Effector memory CD4-positive, alpha-beta T cell (primary cell): Measurements from ENCODE around the gene CPNE5.

Source experiments
- DNase-seq, 3 donors: peaks; one replicate each; pipeline ENCODE4 v3.0.0-alpha.2; 2020
- H3K27ac ChIP-seq: 2 replicates; pipeline ENCODE4 v1.7.0; 2013; ENCODE audit warnings: mild to moderate bottlenecking, low read length, moderate library complexity; ENCODE audit not compliant: insufficient read depth, poor library complexity, severe bottlenecking
- H3K27me3 ChIP-seq: replicated peaks from 2 replicates; pipeline ENCODE4 v1.7.0; 2013; ENCODE audit warnings: mild to moderate bottlenecking, low read length; ENCODE audit not compliant: insufficient read depth, control insufficient read depth, poor library complexity, severe bottlenecking
- H3K36me3 ChIP-seq: 2 replicates; pipeline ENCODE4 v1.7.0; 2013; ENCODE audit warnings: mild to moderate bottlenecking, low read length, moderate library complexity; ENCODE audit not compliant: control insufficient read depth, insufficient read depth
- H3K4me1 ChIP-seq: 2 replicates; pipeline ENCODE4 v1.7.0; 2013; ENCODE audit warnings: low read length, mild to moderate bottlenecking; ENCODE audit not compliant: control insufficient read depth, insufficient read depth, poor library complexity, severe bottlenecking
- H3K4me3 ChIP-seq: 2 replicates; pipeline ENCODE4 v1.7.0; 2013; ENCODE audit warnings: low read length, low read depth, mild to moderate bottlenecking; ENCODE audit not compliant: insufficient read depth, poor library complexity, severe bottlenecking
- H3K9me3 ChIP-seq: 2 replicates; pipeline ENCODE4 v1.7.0; 2013; ENCODE audit warnings: mild to moderate bottlenecking, low read length, moderate library complexity; ENCODE audit not compliant: control insufficient read depth

The CPNE5 gene

GRCh38 chr6:36825452-36825851 is 13.8 kb downstream of the CPNE5 start:
- no peak overlapping the region for H3K27ac ChIP-seq
- H3K4me1 ChIP-seq = no peaks in the 10 kb centered on the region

GRCh38 chr6:36824253-36824652 is 15.0 kb downstream of the CPNE5 start:
- Histone ChIP-seq H3K27ac (no peak overlapping the region), H3K4me3 (no peak overlapping the region), H3K4me1 (no peaks in the 10 kb centered on the region), H3K36me3 (no peaks in the 10 kb centered on the region), H3K9me3 (no peaks in the 10 kb centered on the region), H3K27me3 (no peaks in the 10 kb centered on the region)
- DNase-seq = no peak

More at GRCh38 chr6:36825452-36825851, 13.8 kb downstream of the CPNE5 start:
- Histone ChIP-seq H3K4me3 (no peak overlapping the region), H3K27me3 (no peaks in the 10 kb centered on the region), H3K9me3 (no peaks in the 10 kb centered on the region), H3K36me3 (no peaks in the 10 kb centered on the region)
- DNase-seq = no peak

- Histone ChIP-seq H3K27me3 (no peaks in the 10 kb centered on the region), H3K9me3 (no peaks in the 10 kb centered on the region), H3K4me3 (no peak overlapping the region), H3K4me1 (no peaks in the 10 kb centered on the region), H3K36me3 (no peaks in the 10 kb centered on the region), H3K27ac (no peak overlapping the region)
- no peak for DNase-seq
Observed at GRCh38 chr6:36823421-36824096, 15.7 kb downstream of the CPNE5 start.

- H3K4me1 ChIP-seq = no peaks in the 10 kb centered on the region
- no peak for DNase-seq
Observed at GRCh38 chr6:36822506-36823269, 16.6 kb downstream of the CPNE5 start.

GRCh38 chr6:36821581-36822335 is 17.5 kb downstream of the CPNE5 start:
- Histone ChIP-seq H3K36me3 (no peaks in the 10 kb centered on the region), H3K27ac (no peak overlapping the region)

More at GRCh38 chr6:36822506-36823269, 16.6 kb downstream of the CPNE5 start:
- H3K27ac ChIP-seq = no peak overlapping the region
- no peaks in the 10 kb centered on the region for H3K9me3 ChIP-seq
- no peaks in the 10 kb centered on the region for H3K27me3 ChIP-seq
- no peak overlapping the region for H3K4me3 ChIP-seq
- no peaks in the 10 kb centered on the region for H3K36me3 ChIP-seq

GRCh38 chr6:36820700-36821580 is 18.3 kb downstream of the CPNE5 start:
- H3K9me3 ChIP-seq = no peaks in the 10 kb centered on the region
- no peaks in the 10 kb centered on the region for H3K4me1 ChIP-seq
- H3K27ac ChIP-seq = no peak overlapping the region
- H3K4me3 ChIP-seq = no peak overlapping the region
- H3K36me3 ChIP-seq = no peaks in the 10 kb centered on the region
- no peaks in the 10 kb centered on the region for H3K27me3 ChIP-seq
- DNase-seq = no peak

More at GRCh38 chr6:36821581-36822335, 17.5 kb downstream of the CPNE5 start:
- H3K4me3 ChIP-seq = no peak overlapping the region
- H3K9me3 ChIP-seq = no peaks in the 10 kb centered on the region
- H3K4me1 ChIP-seq = no peaks in the 10 kb centered on the region
- no peak for DNase-seq
- no peaks in the 10 kb centered on the region for H3K27me3 ChIP-seq

GRCh38 chr6:36818756-36819155 is 20.5 kb downstream of the CPNE5 start:
- Histone ChIP-seq H3K4me1 (no peaks in the 10 kb centered on the region), H3K9me3 (no peaks in the 10 kb centered on the region), H3K27ac (no peak overlapping the region), H3K36me3 (no peaks in the 10 kb centered on the region), H3K4me3 (no peak overlapping the region), H3K27me3 (no peaks in the 10 kb centered on the region)
- no peak for DNase-seq

- Histone ChIP-seq H3K4me1 (no peaks in the 10 kb centered on the region), H3K36me3 (no peaks in the 10 kb centered on the region), H3K27ac (no peak overlapping the region), H3K27me3 (no peaks in the 10 kb centered on the region), H3K4me3 (no peak overlapping the region), H3K9me3 (no peaks in the 10 kb centered on the region)
- no peak for DNase-seq
Observed at GRCh38 chr6:36817847-36818246, 21.4 kb downstream of the CPNE5 start.

- DNase-seq = no peak
- H3K4me1 ChIP-seq = no peaks in the 10 kb centered on the region
Observed at GRCh38 chr6:36817176-36817817, 21.9 kb downstream of the CPNE5 start.

More at GRCh38 chr6:36817176-36817817, 21.9 kb downstream of the CPNE5 start:
- Histone ChIP-seq H3K27ac (no peak overlapping the region), H3K4me3 (no peak overlapping the region), H3K36me3 (no peaks in the 10 kb centered on the region), H3K9me3 (no peaks in the 10 kb centered on the region), H3K27me3 (no peaks in the 10 kb centered on the region)
